ENCODE data around the gene NBEA.

DNA sequence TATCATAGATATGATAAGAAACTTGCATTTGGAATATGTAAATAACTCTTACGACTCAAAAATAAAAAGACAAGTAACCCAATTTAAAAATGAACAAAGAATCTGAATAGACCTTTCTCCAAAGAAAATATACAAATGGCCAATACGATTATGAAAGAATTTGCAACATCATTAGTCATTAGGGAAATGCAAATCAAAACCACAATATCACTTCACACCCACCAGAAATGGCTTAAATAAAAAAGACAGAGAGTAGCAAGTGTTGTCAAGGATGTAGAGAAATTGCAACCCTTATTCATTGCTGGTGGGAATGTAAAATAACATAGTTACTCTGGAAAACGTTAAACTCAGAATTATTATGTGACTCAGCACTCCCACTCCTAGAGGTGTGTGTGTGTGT lies 761.0 kb downstream of the NBEA start:
- TF ChIP-seq CTCF (IDR thresholded peaks at IDR 0.05) (no peak), POLR2A (IDR thresholded peaks at IDR 0.05) (no peak)
